ENCODE data around the gene RAB14. TPM values are rescaled to one million over a fixed set of nuclear protein-coding genes. Genes with fewer than 3 reads are reported as not detected.

Gene RAB14
- total RNA-seq, 1 experiment from 2014 or later, result 36.0 TPM

GRCh38 chr9:121153642-121154041 lies 48.0 kb downstream of the RAB14 start:
- TF ChIP-seq, protein P1, sequence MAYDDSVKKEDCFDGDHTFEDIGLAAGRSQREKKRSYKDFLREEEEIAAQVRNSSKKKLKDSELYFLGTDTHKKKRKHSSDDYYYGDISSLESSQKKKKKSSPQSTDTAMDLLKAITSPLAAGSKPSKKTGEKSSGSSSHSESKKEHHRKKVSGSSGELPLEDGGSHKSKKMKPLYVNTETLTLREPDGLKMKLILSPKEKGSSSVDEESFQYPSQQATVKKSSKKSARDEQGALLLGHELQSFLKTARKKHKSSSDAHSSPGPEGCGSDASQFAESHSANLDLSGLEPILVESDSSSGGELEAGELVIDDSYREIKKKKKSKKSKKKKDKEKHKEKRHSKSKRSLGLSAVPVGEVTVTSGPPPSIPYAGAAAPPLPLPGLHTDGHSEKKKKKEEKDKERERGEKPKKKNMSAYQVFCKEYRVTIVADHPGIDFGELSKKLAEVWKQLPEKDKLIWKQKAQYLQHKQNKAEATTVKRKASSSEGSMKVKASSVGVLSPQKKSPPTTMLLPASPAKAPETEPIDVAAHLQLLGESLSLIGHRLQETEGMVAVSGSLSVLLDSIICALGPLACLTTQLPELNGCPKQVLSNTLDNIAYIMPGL (CRISPR knock-in tag; IDR thresholded peaks at IDR 0.05), result no peak
- TF ChIP-seq ZBTB21 (CRISPR knock-in tag; IDR thresholded peaks at IDR 0.05; ENCODE audit: borderline replicate concordance) (no peak), TCF7 (CRISPR knock-in tag; IDR thresholded peaks at IDR 0.05; ENCODE audit: low read depth) (no peak), CREB1 (CRISPR knock-in tag; IDR thresholded peaks at IDR 0.05) (no peak), ZNF423 (CRISPR knock-in tag; IDR thresholded peaks at IDR 0.05) (no peak), ETV6 (CRISPR knock-in tag; IDR thresholded peaks at IDR 0.05) (no peak), NR2C2 (CRISPR knock-in tag; IDR thresholded peaks at IDR 0.05) (no peak), ZNF532 (CRISPR knock-in tag; IDR thresholded peaks at IDR 0.05; ENCODE audit: borderline replicate concordance) (no peak), ESRRA (CRISPR knock-in tag; IDR thresholded peaks at IDR 0.05; ENCODE audit: borderline replicate concordance) (no peak), ZSCAN18 (CRISPR knock-in tag; IDR thresholded peaks at IDR 0.05) (no peak), ARID4B (CRISPR knock-in tag; IDR thresholded peaks at IDR 0.05; ENCODE audit: borderline replicate concordance) (no peak), GABPB1 (CRISPR knock-in tag; IDR thresholded peaks at IDR 0.05) (no peak), JUN (CRISPR knock-in tag; IDR thresholded peaks at IDR 0.05) (no peak), TP53 (CRISPR knock-in tag; IDR thresholded peaks at IDR 0.05) (no peak), ZNF416 (CRISPR knock-in tag; IDR thresholded peaks at IDR 0.05) (no peak), GRHL2 (CRISPR knock-in tag; IDR thresholded peaks at IDR 0.05; ENCODE audit: insufficient replicate concordance, severe bottlenecking) (no peak)
- peaks cover 5% of the 10 kb centered on the region; the same call in 1 of the 2 replicates for H3K36me3 Mint-ChIP-seq
- ChIA-PET CTCF (no interaction called here), POLR2A (no interaction called here)
- no peaks in the 10 kb centered on the region for H3K9me3 Mint-ChIP-seq
- no peak overlapping the region for H3K4me3 Mint-ChIP-seq
- DNase-seq (ENCODE audit: low spot score), result no peak
- ATAC-seq, result no peak
- no peak overlapping the region for H3K27ac Mint-ChIP-seq
- peaks cover 9% of the 10 kb centered on the region for H3K4me1 Mint-ChIP-seq
- H3K27me3 Mint-ChIP-seq (ENCODE audit: low read depth), result no peaks in the 10 kb centered on the region
